GM12864 (cell line): ENCODE measurements around the gene BRMS1.

Source experiments
- DNase-seq: peaks from one replicate; pipeline ENCODE4 v3.0.0-alpha.2; 2011; ENCODE audit warnings: low read depth
- H3K4me3 ChIP-seq: 2 replicates; pipeline ENCODE4 v1.5.1; 2011; ENCODE audit warnings: mild to moderate bottlenecking, low read depth, low read length, control low read depth
- CTCF ChIP-seq: IDR thresholded peaks from 2 replicates; pipeline ENCODE4 v1.5.1; 2011; ENCODE audit warnings: low read depth, mild to moderate bottlenecking, moderate library complexity, low read length, control low read depth, inconsistent platforms; ENCODE audit errors: missing control alignments

Gene BRMS1

DNA sequence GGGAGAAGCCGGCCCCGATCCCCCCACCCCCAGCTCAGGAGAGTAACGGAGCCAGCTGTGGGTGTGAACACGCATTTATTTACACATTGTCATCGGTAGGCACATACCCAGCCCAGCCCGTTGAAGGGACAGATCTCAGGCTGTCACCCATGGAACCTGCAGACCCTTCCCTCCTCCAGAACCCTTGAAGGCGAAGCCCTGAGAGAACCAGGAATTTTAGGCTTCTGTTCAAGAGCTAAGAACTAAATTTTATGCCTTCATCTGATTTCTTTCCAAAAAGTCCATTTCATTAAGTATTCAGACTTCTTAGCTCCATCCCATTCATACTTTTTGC, 379 bp upstream of the BRMS1 start:
- no peak for DNase-seq
- H3K4me3 ChIP-seq, result peak overlapping the region; percentile 90
- no peak for TF ChIP-seq CTCF

DNA sequence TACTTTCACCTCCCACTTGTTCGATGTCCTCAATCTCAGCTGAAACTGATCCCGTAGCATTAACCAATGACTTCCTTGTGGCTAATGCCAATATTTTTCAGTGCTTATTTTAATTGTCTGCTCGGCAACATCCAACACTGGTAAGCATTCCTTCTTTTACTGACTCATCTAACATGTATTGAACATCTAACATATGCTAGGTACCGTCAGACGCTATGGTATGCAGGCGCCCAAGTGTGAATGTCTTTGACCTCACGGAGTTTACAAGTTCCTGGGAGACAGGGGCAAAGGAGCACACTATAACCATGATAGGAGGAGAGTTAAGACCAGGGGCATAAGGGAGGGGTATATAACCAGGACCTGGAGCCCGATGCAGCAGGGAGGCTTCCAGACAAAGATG, 1.7 kb downstream of the BRMS1 start:
- no peak for TF ChIP-seq CTCF
- no peak overlapping the region for H3K4me3 ChIP-seq
- no peak for DNase-seq

- no peak for DNase-seq
- TF ChIP-seq CTCF, result no peak
- no peak overlapping the region for H3K4me3 ChIP-seq
Observed at GRCh38 chr11:66341502-66342126, 3.3 kb downstream of the BRMS1 start.

- H3K4me3 ChIP-seq, result no peak overlapping the region
- no peak for DNase-seq
- TF ChIP-seq CTCF, result no peak
Observed at GRCh38 chr11:66340596-66341501, 4.1 kb downstream of the BRMS1 start.

GRCh38 chr11:66339686-66340483, 5.0 kb downstream of the BRMS1 start:
- TF ChIP-seq CTCF, result no peak
- H3K4me3 ChIP-seq, result no peak overlapping the region

GRCh38 chr11:66339162-66339675, 5.7 kb downstream of the BRMS1 start:
- H3K4me3 ChIP-seq, result no peak overlapping the region
- TF ChIP-seq CTCF, result no peak
- DNase-seq, result no peak

More at GRCh38 chr11:66339686-66340483, 5.0 kb downstream of the BRMS1 start:
- no peak for DNase-seq
